Measurements from ENCODE around the gene BCCIP. TPM values are rescaled to one million over a fixed set of nuclear protein-coding genes. Genes with fewer than 3 reads are reported as not detected.

The BCCIP gene
- total RNA-seq (10 to 100 TPM; 57.6 to 87.6 (median 78.2) TPM), polyA plus RNA-seq (100 to 1,000 TPM; 102 to 235 (median 184) TPM)
- long read RNA-seq, donor 1, transcript BCCIP-202 (7 exons, 2,337 nt): minor isoform, 8 of 43 reads
- long read RNA-seq, donor 1, transcript BCCIP-201 (7 exons, 1,236 nt): major isoform, 23 of 43 reads
- long read RNA-seq, donor 1, transcript BCCIP-203 (8 exons, 1,433 nt): minor isoform, 10 of 43 reads
- long read RNA-seq, donor 1, partial matches to known transcripts: 2 of 43 reads
- long read RNA-seq, donor 1, other reads (novel, unspliced or antisense): 0 of 43 reads
- long read RNA-seq, donor 2, transcript BCCIP-202 (7 exons, 2,337 nt): minor isoform, 15 of 109 reads
- long read RNA-seq, donor 2, transcript BCCIP-203 (8 exons, 1,433 nt): minor isoform, 25 of 109 reads
- long read RNA-seq, donor 2, transcript BCCIP-201 (7 exons, 1,236 nt): major isoform, 48 of 109 reads
- long read RNA-seq, donor 2, partial matches to known transcripts: 7 of 109 reads
- long read RNA-seq, donor 2, other reads (novel, unspliced or antisense): 14 of 109 reads

DNA sequence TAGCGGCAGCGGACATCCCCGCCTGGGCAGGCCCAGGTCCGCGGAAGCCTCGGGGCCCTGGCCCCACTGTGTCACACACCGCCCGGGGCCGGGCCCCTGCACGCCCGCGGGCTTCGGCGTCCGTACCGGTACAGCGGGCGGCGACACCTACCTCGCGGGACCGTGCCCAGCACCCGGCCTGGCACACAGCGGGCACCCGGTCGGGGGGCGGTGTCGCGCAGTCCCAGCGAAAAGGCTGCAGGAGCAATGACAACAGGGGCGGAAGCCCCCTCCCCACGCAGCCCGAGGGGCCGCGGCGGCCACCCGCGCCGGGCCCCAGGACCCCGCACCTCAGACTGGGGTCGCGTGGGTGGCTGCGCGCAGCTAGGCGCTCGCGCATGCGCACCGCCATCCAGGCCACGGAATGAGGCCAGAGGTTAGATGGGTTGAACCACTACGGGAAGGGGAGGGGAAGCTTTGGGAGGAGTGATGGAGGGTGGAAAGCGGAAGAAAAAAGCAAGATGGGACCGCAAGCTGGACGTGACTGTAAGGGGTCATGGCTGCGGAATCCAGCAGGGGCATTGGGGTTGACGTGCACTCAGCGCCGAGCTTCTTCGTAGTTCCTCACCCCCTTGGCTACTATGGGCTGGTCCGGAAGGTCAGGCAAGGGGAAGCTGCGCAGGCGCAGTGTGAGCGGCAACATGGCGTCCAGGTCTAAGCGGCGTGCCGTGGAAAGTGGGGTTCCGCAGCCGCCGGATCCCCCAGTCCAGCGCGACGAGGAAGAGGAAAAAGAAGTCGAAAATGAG lies at the start of gene BCCIP, which contains the start of gene UROS:
TSS of gene BCCIP (plus strand) at position 669 of the 785 bp plus-strand sequence. CDS start at position 681, 12 bp downstream.
TSS of gene UROS (minus strand) at position 381 of the 785 bp plus-strand sequence. CDS start 6,759 bp downstream, outside the sequence.
- Histone ChIP-seq H3K27ac (peak within 1 kb of the TSS; percentile 92), H3K4me1 (peaks cover 35% of the 10 kb centered on the region), H3K9me3 (no peaks in the 10 kb centered on the region), H3K36me3 (ENCODE audit: insufficient read depth in 1 of 2, low read depth in 1 of 2) (peaks cover 5 to 32% of the 10 kb centered on the region in 2 donors), H3K27me3 (ENCODE audit: insufficient read depth in 3 of 3, low read length in 2 of 3) (no peaks in the 10 kb centered on the region), H3K4me3 (peak within 1 kb of the TSS; percentile 99)
- ATAC-seq (peak; percentile 95 to 97 (median 96)), DNase-seq (peak; percentile 93 to 97)
- no peak for TF ChIP-seq CTCF (IDR thresholded peaks at IDR 0.05)
- 0 to 1% (median 1%) methylated on average over 72 to 74 of the region's 74 CpGs for WGBS, 3 donors
- intact Hi-C loops (cut with DNase I): loop anchor here in 1 of 2 donors (5.0 kb wide), 2 partner anchors 101 to 906 kb away; no protein-coding TSS in a partner anchor

DNA sequence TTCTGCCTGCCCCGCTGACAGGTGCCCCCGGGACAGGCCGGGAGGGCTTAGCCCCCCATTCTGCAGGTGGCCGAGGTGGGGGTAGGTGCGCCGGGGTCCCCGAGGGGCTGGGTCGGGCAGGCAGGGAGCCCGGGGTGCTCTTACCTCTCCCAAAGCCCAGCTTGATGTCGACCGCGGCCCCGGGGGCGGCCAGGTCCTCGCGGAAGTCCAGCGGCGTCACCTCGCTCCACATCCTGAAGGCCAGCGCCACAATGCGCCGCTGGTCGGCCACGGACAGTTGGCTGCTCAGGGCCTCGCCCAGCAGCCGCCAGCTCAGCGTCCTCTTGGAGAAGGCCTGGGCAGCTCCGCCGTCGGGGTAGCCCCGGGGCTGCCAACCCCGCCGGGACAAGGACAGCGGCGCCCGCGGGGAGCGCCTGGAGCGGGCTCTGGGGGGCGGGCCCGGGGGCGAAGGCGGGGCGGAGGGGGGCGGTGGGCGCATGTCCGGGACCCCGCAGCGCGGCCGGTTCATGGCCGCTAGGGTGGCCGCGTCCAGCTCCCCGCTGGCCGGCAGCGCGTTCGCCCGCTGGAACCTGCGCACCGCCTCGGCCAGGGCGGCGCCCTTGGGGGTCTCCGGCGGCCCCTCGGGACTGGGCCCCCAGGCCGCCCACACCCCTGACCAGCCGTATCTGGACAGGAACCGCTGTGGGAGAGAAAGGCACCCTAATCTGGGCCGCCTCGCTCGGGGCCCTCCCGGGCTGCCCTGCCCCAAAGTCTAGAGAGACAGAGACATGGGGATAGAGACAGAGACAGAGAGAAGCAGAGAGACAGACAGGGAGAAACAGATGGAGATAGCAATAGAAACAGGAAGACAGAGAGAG lies 49.4 kb upstream of the BCCIP start:
- DNase-seq: no peak
- Histone ChIP-seq H3K27ac (no peak overlapping the region), H3K4me3 (peak overlapping the region; percentile 34), H3K27me3 (ENCODE audit: insufficient read depth in 3 of 3, low read length in 2 of 3) (no peaks in the 10 kb centered on the region), H3K4me1 (no peaks in the 10 kb centered on the region), H3K9me3 (no peaks in the 10 kb centered on the region), H3K36me3 (ENCODE audit: insufficient read depth in 1 of 2, low read depth in 1 of 2) (peaks cover 0 to 3% of the 10 kb centered on the region in 2 donors)
- TF ChIP-seq CTCF (IDR thresholded peaks at IDR 0.05): no peak
- intact Hi-C loops (cut with DNase I): no loop called here
- WGBS, 3 donors: 83 to 89% (median 83%) methylated on average over 48 to 75 of the region's 75 CpGs
- no peak for ATAC-seq

DNA sequence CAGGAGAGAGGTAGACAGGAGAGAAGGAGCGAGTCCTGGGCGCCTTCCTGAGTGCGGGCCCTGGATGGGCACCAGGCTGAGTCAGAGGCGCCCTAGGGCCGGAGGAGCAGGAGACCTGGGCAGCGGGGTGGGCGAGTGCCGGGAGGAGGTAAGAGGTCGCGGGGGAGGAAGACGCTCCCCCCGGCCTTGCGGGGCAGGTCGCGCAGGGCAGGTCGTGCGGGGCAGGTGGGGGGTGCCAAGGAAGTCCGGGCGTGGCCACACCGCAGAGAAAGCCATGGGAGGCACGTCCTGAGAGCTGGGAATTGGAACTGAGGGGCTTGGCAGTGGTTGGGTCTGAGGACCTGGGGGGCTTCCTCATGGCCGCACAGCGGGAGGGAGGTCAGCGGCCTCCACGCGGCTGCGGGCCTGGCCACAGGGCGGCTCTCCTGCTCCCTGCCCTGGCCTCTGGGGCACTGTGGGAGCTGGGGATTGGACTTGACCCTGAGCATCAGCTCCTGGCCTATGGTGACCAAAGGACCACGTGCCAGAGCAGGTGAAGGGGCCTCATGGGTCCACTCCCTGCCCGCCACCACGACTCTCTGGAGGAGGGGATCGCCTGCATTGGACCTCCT lies 48.7 kb upstream of the BCCIP start:
- Histone ChIP-seq H3K4me1 (no peaks in the 10 kb centered on the region), H3K27me3 (ENCODE audit: insufficient read depth in 3 of 3, low read length in 2 of 3) (no peaks in the 10 kb centered on the region), H3K27ac (no peak overlapping the region), H3K9me3 (no peaks in the 10 kb centered on the region), H3K4me3 (no peak overlapping the region), H3K36me3 (ENCODE audit: insufficient read depth in 1 of 2, low read depth in 1 of 2) (no peaks in the 10 kb centered on the region)
- intact Hi-C loops (cut with DNase I): no loop called here
- peak in 1 of 4 donors; percentile 35 for ATAC-seq
- DNase-seq: no peak
- 93 to 94% (median 93%) methylated on average over 28 to 32 of the region's 32 CpGs for WGBS, 3 donors
- TF ChIP-seq CTCF (IDR thresholded peaks at IDR 0.05): no peak
